A673 (cell line): Measurements from ENCODE around the gene MGAT5. TPM values are rescaled to one million over a fixed set of nuclear protein-coding genes. Genes with fewer than 3 reads are reported as not detected.

Experiments
- BruUV-seq: library from RNA; stranded (reverse); fragments of 400-500 nt; replicated peaks from 2 replicates; lab custom pipeline; 2021; lab: Mats Ljungman, UMichigan
- CTCF ChIA-PET: fragments of 300-600 bp; sonication (Branson Sonifier 250); formaldehyde crosslinking; loops from one replicate; lab custom pipeline; 2022; ENCODE audit warnings: antibody characterized with exemption; lab: Charles Lee
- POLR2A ChIA-PET: fragments of 300-600 bp; sonication (Branson Sonifier 250); formaldehyde crosslinking; loops from one replicate; lab custom pipeline; 2022; ENCODE audit warnings: antibody characterized with exemption; ENCODE audit not compliant: low non-redundant PET; lab: Charles Lee
- DNase-seq: peaks from one replicate; pipeline ENCODE4 v3.0.0-alpha.2; 2015; ENCODE audit warnings: low spot score
- H3K27ac ChIP-seq: fragments of 200-600 bp; sonication (generic); 2 replicates; pipeline ENCODE4 v1.5.1; 2016; ENCODE audit warnings: mixed run types, low read depth, mild to moderate bottlenecking, mixed read lengths, antibody characterized with exemption, low read length; ENCODE audit not compliant: poor library complexity, severe bottlenecking
- H3K27me3 ChIP-seq: fragments of 200-600 bp; sonication (generic); replicated peaks from 2 replicates; pipeline ENCODE4 v1.6.1; 2017; ENCODE audit warnings: mixed run types, low read depth, mild to moderate bottlenecking, mixed read lengths, antibody characterized with exemption, low read length; ENCODE audit not compliant: insufficient read depth, poor library complexity
- H3K36me3 ChIP-seq: fragments of 200-600 bp; sonication (generic); 2 replicates; pipeline ENCODE4 v1.6.1; 2016; ENCODE audit warnings: mixed run types, mild to moderate bottlenecking, mixed read lengths, antibody characterized with exemption, low read length; ENCODE audit not compliant: insufficient read depth, poor library complexity, severe bottlenecking
- H3K4me1 ChIP-seq: fragments of 200-600 bp; sonication (generic); 2 replicates; pipeline ENCODE4 v1.6.1; 2017; ENCODE audit warnings: mixed run types, mild to moderate bottlenecking, mixed read lengths, antibody characterized with exemption, low read length; ENCODE audit not compliant: insufficient read depth, poor library complexity, severe bottlenecking
- H3K4me3 ChIP-seq: fragments of 200-600 bp; sonication (generic); 2 replicates; pipeline ENCODE4 v1.5.1; 2016; ENCODE audit warnings: low read depth, mixed run types, mild to moderate bottlenecking, mixed read lengths, low read length; ENCODE audit not compliant: poor library complexity, severe bottlenecking
- H3K9me3 ChIP-seq: fragments of 200-600 bp; sonication (generic); 2 replicates; pipeline ENCODE4 v1.6.1; 2016; ENCODE audit warnings: mixed run types, low read depth, mild to moderate bottlenecking, mixed read lengths, antibody characterized with exemption, low read length; ENCODE audit not compliant: poor library complexity, severe bottlenecking
- EZH2 ChIP-seq: fragments of 200-600 bp; sonication (generic); IDR thresholded peaks from 2 replicates; pipeline ENCODE4 v1.6.1; 2017; ENCODE audit warnings: borderline replicate concordance, low read depth, mild to moderate bottlenecking, mixed read lengths, antibody characterized with exemption, low read length; ENCODE audit not compliant: poor library complexity, severe bottlenecking
- intact Hi-C: fragments of 100-400 bp; cut with micrococcal nuclease; formaldehyde crosslinking; loops from one replicate; pipeline ENCODE4 v1.10.0; 2022; ENCODE audit not compliant: unreplicated experiment
- total RNA-seq: library from RNA; stranded (reverse); gene quantifications from 2 replicates; pipeline ENCODE4 v1.2.3, GENCODE V29; 2021
- TF ChIP-seq, protein P1 (sequence below): fragments of 300-800, 200-600 bp; sonication (generic); conservative IDR thresholded peaks from 2 replicates; pipeline ENCODE4 v1.5.1; 2017; ENCODE audit warnings: low read depth, mild to moderate bottlenecking, antibody characterized with exemption, low read length, moderate library complexity, mixed read lengths

Gene MGAT5
- total RNA-seq, 1 experiment from 2014 or later, result 11.0 TPM

DNA sequence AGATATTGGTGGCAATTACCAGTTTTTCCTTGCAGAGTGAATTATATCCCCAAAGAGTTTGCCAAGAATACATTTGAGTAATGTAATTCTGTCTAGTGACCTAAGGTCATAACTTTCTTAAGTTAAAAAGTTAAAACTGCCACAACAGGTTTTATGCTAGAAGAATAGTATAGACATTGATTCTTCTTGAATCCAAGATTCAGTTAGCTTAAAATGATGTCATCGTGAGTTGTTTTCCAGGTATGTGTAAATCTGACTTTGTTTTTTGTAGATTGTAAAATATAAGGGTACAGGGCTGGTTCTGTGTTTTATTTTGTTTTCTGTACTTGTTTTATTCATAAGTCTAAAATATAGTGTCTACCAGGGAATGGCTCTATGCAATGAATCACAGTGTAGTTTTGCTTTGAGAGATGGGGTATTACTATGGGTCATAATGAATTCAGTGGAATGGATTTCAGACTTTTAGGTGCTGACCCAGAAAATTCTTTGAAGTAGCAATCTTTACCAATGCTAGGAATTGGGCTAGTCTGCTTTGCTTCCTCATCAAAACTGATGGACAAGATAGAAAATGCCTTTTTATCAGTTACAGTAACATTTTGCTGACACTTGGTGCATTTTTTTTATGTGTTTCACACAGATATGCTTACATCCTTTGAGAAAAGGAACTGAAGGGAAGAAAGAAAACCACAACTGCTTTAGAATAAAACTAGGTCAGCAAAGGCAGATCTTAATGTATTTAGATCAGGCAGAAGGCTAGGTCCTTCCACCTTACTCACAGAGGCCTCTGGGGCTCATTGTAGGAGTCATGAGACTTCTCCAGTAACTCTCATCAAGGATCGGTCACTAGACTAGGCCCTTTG, 20.8 kb upstream of the MGAT5 start:
- Histone ChIP-seq H3K4me3 (no peak overlapping the region), H3K27me3 (no peaks in the 10 kb centered on the region), H3K4me1 (no peaks in the 10 kb centered on the region), H3K36me3 (no peaks in the 10 kb centered on the region), H3K9me3 (no peaks in the 10 kb centered on the region), H3K27ac (no peak overlapping the region)
- intact Hi-C loops, result no loop called here
- CTCF ChIA-PET, result no interaction called here
- no peak for DNase-seq
- POLR2A ChIA-PET, result no interaction called here
- no peak for TF ChIP-seq EZH2
- TF ChIP-seq, protein P1, sequence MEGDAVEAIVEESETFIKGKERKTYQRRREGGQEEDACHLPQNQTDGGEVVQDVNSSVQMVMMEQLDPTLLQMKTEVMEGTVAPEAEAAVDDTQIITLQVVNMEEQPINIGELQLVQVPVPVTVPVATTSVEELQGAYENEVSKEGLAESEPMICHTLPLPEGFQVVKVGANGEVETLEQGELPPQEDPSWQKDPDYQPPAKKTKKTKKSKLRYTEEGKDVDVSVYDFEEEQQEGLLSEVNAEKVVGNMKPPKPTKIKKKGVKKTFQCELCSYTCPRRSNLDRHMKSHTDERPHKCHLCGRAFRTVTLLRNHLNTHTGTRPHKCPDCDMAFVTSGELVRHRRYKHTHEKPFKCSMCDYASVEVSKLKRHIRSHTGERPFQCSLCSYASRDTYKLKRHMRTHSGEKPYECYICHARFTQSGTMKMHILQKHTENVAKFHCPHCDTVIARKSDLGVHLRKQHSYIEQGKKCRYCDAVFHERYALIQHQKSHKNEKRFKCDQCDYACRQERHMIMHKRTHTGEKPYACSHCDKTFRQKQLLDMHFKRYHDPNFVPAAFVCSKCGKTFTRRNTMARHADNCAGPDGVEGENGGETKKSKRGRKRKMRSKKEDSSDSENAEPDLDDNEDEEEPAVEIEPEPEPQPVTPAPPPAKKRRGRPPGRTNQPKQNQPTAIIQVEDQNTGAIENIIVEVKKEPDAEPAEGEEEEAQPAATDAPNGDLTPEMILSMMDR, result no peak
- BruUV-seq, result no TSS peak

DNA sequence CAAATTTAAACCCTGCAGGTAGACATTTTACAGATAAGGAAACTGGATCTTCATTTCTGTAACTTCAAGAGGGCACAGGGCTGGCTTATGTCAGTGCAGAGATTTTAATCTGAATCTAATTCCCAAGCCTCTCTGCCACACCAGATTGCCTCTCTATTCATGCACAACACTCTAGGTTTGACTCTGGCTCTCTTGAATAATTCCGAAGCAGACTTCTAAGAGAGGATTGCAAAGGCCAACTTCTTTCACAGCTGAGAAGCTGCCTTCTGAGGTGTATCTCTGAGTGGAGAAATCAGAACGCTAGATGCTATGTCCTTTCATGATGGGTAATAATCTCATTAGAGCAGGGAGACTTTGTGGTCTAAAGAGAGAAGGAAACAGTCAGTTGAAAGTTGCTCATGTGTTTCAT, 20.1 kb upstream of the MGAT5 start:
- CTCF ChIA-PET, result no interaction called here
- Histone ChIP-seq H3K27ac (no peak overlapping the region), H3K4me1 (no peaks in the 10 kb centered on the region), H3K9me3 (no peaks in the 10 kb centered on the region), H3K36me3 (no peaks in the 10 kb centered on the region), H3K4me3 (no peak overlapping the region), H3K27me3 (no peaks in the 10 kb centered on the region)
- POLR2A ChIA-PET, result no interaction called here
- intact Hi-C loops, result no loop called here
- no peak for TF ChIP-seq EZH2
- DNase-seq, result no peak
- BruUV-seq, result no TSS peak

DNA sequence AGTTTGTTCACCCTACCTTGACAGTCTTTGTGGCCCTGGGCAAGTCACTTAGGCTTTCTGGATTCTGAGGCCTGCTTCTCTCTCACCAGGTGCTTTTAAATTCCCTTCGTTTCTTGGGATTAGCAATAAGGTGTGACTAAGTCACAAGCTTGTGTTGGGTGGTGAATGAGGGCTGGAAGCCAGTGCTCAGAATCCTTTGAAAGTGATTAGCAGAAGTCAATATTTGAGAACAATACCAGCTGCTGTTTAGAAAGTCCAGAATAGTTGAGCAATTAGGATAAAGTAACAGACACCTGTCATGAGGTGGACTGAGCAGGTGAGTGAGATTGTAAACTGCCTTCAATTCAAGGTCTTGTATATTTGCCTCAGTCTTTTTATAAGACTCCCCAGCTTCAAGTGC, 19.3 kb upstream of the MGAT5 start:
- Histone ChIP-seq H3K4me3 (no peak overlapping the region), H3K36me3 (no peaks in the 10 kb centered on the region), H3K4me1 (no peaks in the 10 kb centered on the region), H3K9me3 (no peaks in the 10 kb centered on the region), H3K27me3 (no peaks in the 10 kb centered on the region), H3K27ac (no peak overlapping the region)
- BruUV-seq, result no TSS peak
- POLR2A ChIA-PET, result no interaction called here
- no peak for TF ChIP-seq EZH2
- TF ChIP-seq, protein P1, result no peak
- no peak for DNase-seq
- CTCF ChIA-PET, result no interaction called here
- intact Hi-C loops, result no loop called here
